Activated CD4-positive, CD25-positive, alpha-beta regulatory T cell treated with anti-CD3 and anti-CD28 coated beads, Interleukin-2, amount 50 U/mL, for 72 hours (primary cell): ENCODE data around the gene RNASE9.
"Not testable (repeated sequence)": the region's sequence is repeated elsewhere in the genome, so short reads cannot be mapped to it uniquely, and the experiment has no call there.

Source experiments
- DNase-seq: peaks from one replicate; pipeline ENCODE4 v3.0.0; 2021

Gene RNASE9

GRCh38 chr14:20515846-20516245 lies 45.0 kb downstream of the RNASE9 start:
- no peak for DNase-seq

- DNase-seq = no peak
Observed at GRCh38 chr14:20512177-20512905, 48.5 kb downstream of the RNASE9 start.

DNA sequence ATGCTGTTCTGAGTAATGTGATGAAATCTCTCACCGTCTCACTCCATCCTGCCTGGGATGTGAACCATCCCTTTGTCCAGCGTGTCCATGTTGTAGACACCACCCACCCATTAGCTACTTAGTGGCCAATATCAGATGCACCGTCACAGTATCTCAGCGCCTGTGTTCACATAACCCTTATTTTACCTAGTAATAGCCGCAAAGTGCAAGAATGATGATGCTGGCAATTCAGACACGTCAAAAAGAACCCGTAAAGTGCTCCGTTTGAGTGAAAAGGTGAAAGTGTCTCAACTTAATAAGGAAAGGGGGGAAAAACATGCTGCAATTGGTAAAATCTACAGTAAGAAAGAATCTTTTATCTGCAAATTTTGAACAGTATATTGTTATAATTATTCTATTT lies 52.5 kb downstream of the RNASE9 start:
- DNase-seq = no peak

- not testable (repeated sequence) for DNase-seq
Observed at GRCh38 chr14:20507537-20507936, 53.3 kb downstream of the RNASE9 start.

GRCh38 chr14:20506752-20507151 lies 54.1 kb downstream of the RNASE9 start:
- DNase-seq = not testable (repeated sequence)

- DNase-seq = not testable (repeated sequence)
Observed at GRCh38 chr14:20506276-20506675, 54.6 kb downstream of the RNASE9 start.
